OCI-LY3 (cell line): ENCODE data around the gene JARID2.

Source experiments
- H2AFZ ChIP-seq: fragments of 200-600, 300-600 bp; shearing (Covaris generic); 2 replicates; pipeline ENCODE4 v1.6.0; 2014; ENCODE audit warnings: antibody characterized with exemption, low read depth, low read length
- H3K27ac ChIP-seq: fragments of 200-600, 300-600 bp; sonication (generic); 2 replicates; pipeline ENCODE4 v1.5.1; 2014; ENCODE audit warnings: mild to moderate bottlenecking, low read length, moderate library complexity, mixed read lengths
- H3K27me3 ChIP-seq: fragments of 200-600, 300-600 bp; sonication (generic); 2 replicates; pipeline ENCODE4 v1.6.1; 2014; ENCODE audit warnings: low read depth, low read length, mixed read lengths
- H3K36me3 ChIP-seq: fragments of 200-600, 300-600 bp; sonication (generic); replicated peaks from 2 replicates; pipeline ENCODE3; 2014; ENCODE audit warnings: low read depth, low read length, mixed read lengths
- H3K4me1 ChIP-seq: fragments of 300-600, 200-600 bp; sonication (generic); 2 replicates; pipeline ENCODE4 v1.6.1; 2014; ENCODE audit warnings: low read length, mixed read lengths
- H3K4me2 ChIP-seq: fragments of 200-600, 300-600 bp; sonication (generic); 2 replicates; pipeline ENCODE4 v1.6.1; 2014; ENCODE audit warnings: low read length, mixed read lengths
- H3K4me3 ChIP-seq: fragments of 300-600, 200-600 bp; sonication (generic); 2 replicates; pipeline ENCODE4 v1.5.1; 2014; ENCODE audit warnings: antibody characterized with exemption, mild to moderate bottlenecking, low read length, moderate library complexity
- H3K79me2 ChIP-seq: fragments of 300-600, 200-600 bp; shearing (Covaris generic); 2 replicates; pipeline ENCODE4 v1.6.1; 2014; ENCODE audit warnings: mild to moderate bottlenecking, low read length, mixed read lengths
- H3K9ac ChIP-seq: fragments of 300-600, 200-600 bp; shearing (Covaris generic); 2 replicates; pipeline ENCODE4 v1.6.0; 2014; ENCODE audit warnings: mild to moderate bottlenecking, low read length, moderate library complexity
- H3K9me3 ChIP-seq: fragments of 200-600, 300-600 bp; shearing (Covaris generic); 2 replicates; pipeline ENCODE4 v1.6.1; 2014; ENCODE audit warnings: low read length, mixed read lengths; ENCODE audit not compliant: insufficient read depth
- H4K20me1 ChIP-seq: fragments of 200-600, 300-600 bp; sonication (generic); 2 replicates; pipeline ENCODE4 v1.6.1; 2016; ENCODE audit warnings: low read length, mixed read lengths; ENCODE audit not compliant: insufficient read depth
- CTCF ChIP-seq: fragments of 200-600, 300-600 bp; sonication (generic); IDR thresholded peaks from 2 replicates; pipeline ENCODE4 v1.5.1; 2014; ENCODE audit warnings: antibody characterized with exemption, low read length, low read depth
- EZH2phosphoT487 ChIP-seq: fragments of 200-600 bp; shearing (Covaris generic); IDR thresholded peaks from 2 replicates; pipeline ENCODE4 v1.6.1; 2018; ENCODE audit warnings: antibody characterized with exemption, mixed run types, low read depth

JARID2 gene

GRCh38 chr6:15507746-15508145, 261.9 kb downstream of the JARID2 start:
- no peaks in the 10 kb centered on the region for H4K20me1 ChIP-seq
- no peak for TF ChIP-seq EZH2phosphoT487
- TF ChIP-seq CTCF = no peak
- H3K4me1 ChIP-seq = no peaks in the 10 kb centered on the region
- peaks cover 4% of the 10 kb centered on the region for H3K36me3 ChIP-seq
- H3K4me3 ChIP-seq = no peak overlapping the region
- no peaks in the 10 kb centered on the region for H3K27me3 ChIP-seq
- H3K79me2 ChIP-seq = no peaks in the 10 kb centered on the region
- H3K9me3 ChIP-seq = no peaks in the 10 kb centered on the region
- no peak overlapping the region for H3K27ac ChIP-seq
- no peak overlapping the region for H3K9ac ChIP-seq
- no peak overlapping the region for H3K4me2 ChIP-seq
- no peak overlapping the region for H2AFZ ChIP-seq

- no peaks in the 10 kb centered on the region for H4K20me1 ChIP-seq
Observed at GRCh38 chr6:15508441-15508871, 262.6 kb downstream of the JARID2 start.

GRCh38 chr6:15508931-15509330, 263.1 kb downstream of the JARID2 start:
- Histone ChIP-seq H3K79me2 (no peaks in the 10 kb centered on the region), H3K4me1 (no peaks in the 10 kb centered on the region), H3K4me3 (no peak overlapping the region), H3K36me3 (peaks cover 4% of the 10 kb centered on the region), H3K27ac (no peak overlapping the region), H4K20me1 (no peaks in the 10 kb centered on the region), H3K9me3 (no peaks in the 10 kb centered on the region), H3K9ac (no peak overlapping the region), H3K4me2 (no peak overlapping the region), H3K27me3 (no peaks in the 10 kb centered on the region), H2AFZ (no peak overlapping the region)
- no peak for TF ChIP-seq EZH2phosphoT487
- TF ChIP-seq CTCF = no peak

More at GRCh38 chr6:15508441-15508871, 262.6 kb downstream of the JARID2 start:
- no peak overlapping the region for H3K4me3 ChIP-seq
- H3K36me3 ChIP-seq = peaks cover 4% of the 10 kb centered on the region
- no peak overlapping the region for H3K27ac ChIP-seq
- H3K79me2 ChIP-seq = no peaks in the 10 kb centered on the region
- no peaks in the 10 kb centered on the region for H3K4me1 ChIP-seq
- no peaks in the 10 kb centered on the region for H3K9me3 ChIP-seq
- TF ChIP-seq CTCF (no peak), EZH2phosphoT487 (no peak)
- no peak overlapping the region for H3K9ac ChIP-seq
- H3K27me3 ChIP-seq = no peaks in the 10 kb centered on the region
- no peak overlapping the region for H3K4me2 ChIP-seq
- no peak overlapping the region for H2AFZ ChIP-seq

GRCh38 chr6:15509335-15509933, 263.6 kb downstream of the JARID2 start:
- Histone ChIP-seq H3K79me2 (no peaks in the 10 kb centered on the region), H3K4me2 (no peak overlapping the region), H3K27me3 (no peaks in the 10 kb centered on the region), H3K9me3 (no peaks in the 10 kb centered on the region), H3K4me3 (no peak overlapping the region), H2AFZ (no peak overlapping the region), H4K20me1 (no peaks in the 10 kb centered on the region), H3K36me3 (peaks cover 4% of the 10 kb centered on the region), H3K4me1 (no peaks in the 10 kb centered on the region), H3K9ac (no peak overlapping the region), H3K27ac (no peak overlapping the region)
- TF ChIP-seq CTCF = no peak
- TF ChIP-seq EZH2phosphoT487 = no peak
